Body of pancreas (tissue), 4 donors: Measurements from ENCODE around the gene DDX1.

ENCODE experiments used
- POLR2A ChIP-seq, 3 donors: fragments of 450-650 bp; IDR thresholded peaks; one replicate each; pipeline ENCODE4 v1.6.1; 2016; ENCODE audit warnings: antibody characterized with exemption in 3 of 3, mild to moderate bottlenecking in 2 of 3
- TF ChIP-seq, protein P1 (sequence below), 7 experiments: fragments of 450-650 bp in 4 of 7; fragments of 200-600 bp in 3 of 7; sonication (generic) in 3 of 7; IDR thresholded peaks; one replicate each; pipeline ENCODE4 v1.5.1; 2016 to 2019; ENCODE audit warnings: antibody characterized with exemption in 7 of 7

DNA sequence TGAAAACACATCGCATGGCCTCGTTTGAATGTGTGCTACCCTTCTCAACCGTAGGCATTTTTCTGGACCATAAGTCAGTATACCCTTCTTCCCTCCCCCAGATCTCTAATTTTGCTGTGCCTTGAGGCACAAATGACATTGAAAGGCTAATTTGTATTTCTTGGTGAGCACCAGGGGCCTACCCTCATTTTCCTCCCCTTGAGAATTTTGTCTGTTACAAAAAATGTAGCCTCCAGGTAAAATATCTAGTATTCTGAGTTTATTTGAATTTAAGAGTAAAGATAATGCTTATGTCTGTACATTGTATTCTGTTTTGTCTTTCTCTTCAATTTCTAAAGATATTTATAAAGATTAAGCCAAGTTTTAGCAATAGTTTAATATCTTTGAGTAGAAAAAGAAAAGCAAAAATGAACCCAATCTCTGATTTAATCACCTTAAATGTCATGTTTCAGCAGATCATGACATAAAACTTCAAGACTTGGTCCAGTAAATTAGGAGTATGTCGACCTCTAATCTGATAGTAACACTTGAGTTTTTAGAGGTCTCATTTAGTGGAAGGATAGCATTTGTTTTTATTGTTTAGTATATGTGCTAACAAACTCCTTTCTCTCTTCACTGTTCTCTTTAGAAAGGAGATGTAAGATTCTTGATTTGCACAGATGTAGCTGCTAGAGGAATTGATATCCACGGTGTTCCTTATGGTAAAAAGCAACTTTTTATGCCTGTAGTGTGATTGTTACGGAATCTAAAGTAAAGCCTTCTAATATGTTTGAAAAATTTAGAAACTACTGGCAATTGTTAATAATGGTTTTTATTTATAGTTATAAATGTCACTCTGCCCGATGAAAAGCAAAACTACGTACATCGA lies 36.4 kb downstream of the DDX1 start:
- TF ChIP-seq, protein P1, sequence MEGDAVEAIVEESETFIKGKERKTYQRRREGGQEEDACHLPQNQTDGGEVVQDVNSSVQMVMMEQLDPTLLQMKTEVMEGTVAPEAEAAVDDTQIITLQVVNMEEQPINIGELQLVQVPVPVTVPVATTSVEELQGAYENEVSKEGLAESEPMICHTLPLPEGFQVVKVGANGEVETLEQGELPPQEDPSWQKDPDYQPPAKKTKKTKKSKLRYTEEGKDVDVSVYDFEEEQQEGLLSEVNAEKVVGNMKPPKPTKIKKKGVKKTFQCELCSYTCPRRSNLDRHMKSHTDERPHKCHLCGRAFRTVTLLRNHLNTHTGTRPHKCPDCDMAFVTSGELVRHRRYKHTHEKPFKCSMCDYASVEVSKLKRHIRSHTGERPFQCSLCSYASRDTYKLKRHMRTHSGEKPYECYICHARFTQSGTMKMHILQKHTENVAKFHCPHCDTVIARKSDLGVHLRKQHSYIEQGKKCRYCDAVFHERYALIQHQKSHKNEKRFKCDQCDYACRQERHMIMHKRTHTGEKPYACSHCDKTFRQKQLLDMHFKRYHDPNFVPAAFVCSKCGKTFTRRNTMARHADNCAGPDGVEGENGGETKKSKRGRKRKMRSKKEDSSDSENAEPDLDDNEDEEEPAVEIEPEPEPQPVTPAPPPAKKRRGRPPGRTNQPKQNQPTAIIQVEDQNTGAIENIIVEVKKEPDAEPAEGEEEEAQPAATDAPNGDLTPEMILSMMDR (IDR thresholded peaks at IDR 0.05): no peak
- no peak for TF ChIP-seq POLR2A (IDR thresholded peaks at IDR 0.05)
